NCI-H187 treated with DMSO at 0.1 percent for 48 hours (cell line): Measurements from ENCODE around the gene HS3ST2.
"Not testable (repeated sequence)": the region's sequence is repeated elsewhere in the genome, so short reads cannot be mapped to it uniquely, and the experiment has no call there.

ENCODE experiments used
- DNase-seq: peaks from one replicate; lab custom pipeline; 2025; lab: John Stamatoyannopoulos, UW

The HS3ST2 gene

GRCh38 chr16:22813223-22813947 is 577 bp upstream of the HS3ST2 start:
- no peak for DNase-seq

DNA sequence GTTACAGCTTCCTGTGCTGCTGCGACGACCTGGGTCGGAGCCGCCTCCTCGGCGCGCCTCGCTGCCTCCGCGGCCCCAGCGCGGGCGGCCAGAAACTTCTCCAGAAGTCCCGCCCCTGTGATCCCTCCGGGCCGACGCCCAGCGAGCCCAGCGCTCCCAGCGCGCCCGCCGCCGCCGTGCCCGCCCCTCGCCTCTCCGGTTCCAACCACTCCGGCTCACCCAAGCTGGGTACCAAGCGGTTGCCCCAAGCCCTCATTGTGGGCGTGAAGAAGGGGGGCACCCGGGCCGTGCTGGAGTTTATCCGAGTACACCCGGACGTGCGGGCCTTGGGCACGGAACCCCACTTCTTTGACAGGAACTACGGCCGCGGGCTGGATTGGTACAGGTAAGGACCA is 746 bp downstream of the HS3ST2 start:
- no peak for DNase-seq

- DNase-seq = no peak
Measured at GRCh38 chr16:22815863-22816262, 1.9 kb downstream of the HS3ST2 start.

DNA sequence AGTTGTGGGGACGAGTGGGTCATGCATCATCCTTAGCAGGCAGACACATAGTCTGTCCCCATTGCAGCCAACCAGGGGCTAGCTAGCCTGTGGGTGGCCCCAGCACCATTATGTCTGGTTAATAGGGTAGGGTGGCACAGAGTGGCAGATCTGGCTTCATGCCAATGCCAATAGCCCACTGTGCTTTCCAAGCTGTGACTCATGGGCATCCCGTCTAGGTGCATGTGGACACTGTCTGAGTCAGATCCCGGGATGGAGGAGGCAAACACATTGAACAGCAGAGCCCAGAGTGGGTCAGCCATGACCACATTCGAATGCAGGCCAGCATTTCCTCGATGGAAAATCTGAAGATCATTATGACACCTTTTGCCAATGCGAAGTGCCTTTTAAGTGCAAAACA is 2.5 kb downstream of the HS3ST2 start:
- no peak for DNase-seq

DNA sequence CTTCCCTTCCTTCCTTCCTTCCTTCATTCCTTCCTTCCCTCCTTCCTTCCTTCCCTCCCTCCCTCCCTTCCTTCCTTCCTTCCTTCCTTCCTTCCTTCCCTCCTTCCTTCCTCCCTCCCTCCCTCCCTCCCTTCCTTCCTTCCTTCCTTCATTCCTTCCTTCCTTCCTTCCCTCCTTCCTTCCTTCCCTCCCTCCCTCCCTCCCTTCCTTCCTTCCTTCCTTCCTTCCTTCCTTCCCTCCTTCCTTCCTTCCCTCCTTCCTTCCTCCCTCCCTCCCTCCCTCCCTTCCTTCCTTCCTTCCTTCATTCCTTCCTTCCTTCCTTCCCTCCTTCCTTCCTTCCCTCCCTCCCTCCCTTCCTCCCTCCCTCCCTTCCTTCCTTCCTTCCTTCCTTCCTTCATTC is 4.8 kb downstream of the HS3ST2 start:
- DNase-seq = not testable (repeated sequence)

- DNase-seq = no peak
Measured at GRCh38 chr16:22838681-22839080, 24.7 kb downstream of the HS3ST2 start.

GRCh38 chr16:22842031-22842430 is 28.1 kb downstream of the HS3ST2 start:
- not testable (repeated sequence) for DNase-seq

DNA sequence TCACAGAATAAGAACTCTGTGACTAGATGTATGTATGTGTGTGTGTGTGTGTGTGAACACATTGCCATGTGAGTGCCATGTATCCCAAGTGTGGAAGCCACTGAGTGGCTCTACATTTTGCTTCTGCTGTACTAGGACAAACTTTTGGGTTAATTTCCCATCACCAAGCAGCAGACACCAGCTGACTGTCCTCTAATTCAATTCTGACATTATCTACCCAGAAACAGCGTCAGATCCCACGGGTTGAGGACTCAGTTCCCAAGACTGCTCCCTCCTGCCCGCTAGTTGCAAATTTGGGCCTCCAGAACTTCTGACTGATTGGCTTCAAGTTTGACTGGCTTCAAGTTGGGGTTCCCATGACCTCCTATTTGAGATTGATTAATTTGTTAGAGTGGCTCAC is 29.2 kb downstream of the HS3ST2 start:
- no peak for DNase-seq

DNA sequence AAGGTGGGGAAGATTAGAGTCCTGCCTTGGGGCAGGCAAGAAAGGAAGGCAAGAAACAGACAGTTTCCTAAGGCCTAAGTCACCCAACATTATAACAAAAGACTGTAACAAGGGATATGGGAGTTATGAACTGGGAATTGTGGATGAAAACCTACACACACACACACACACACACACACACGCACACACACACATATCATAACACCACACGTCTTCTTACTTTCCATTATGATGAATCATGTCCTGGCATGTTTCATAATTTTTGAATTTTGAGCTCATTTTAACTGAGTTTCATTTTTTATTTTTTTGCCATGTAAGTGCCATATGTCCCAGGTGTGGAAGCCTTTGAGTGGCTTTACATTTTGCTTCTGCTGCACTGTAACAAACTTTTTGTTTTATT is 29.9 kb downstream of the HS3ST2 start:
- DNase-seq = no peak

- DNase-seq = no peak
Measured at GRCh38 chr16:22844416-22844815, 30.5 kb downstream of the HS3ST2 start.

DNA sequence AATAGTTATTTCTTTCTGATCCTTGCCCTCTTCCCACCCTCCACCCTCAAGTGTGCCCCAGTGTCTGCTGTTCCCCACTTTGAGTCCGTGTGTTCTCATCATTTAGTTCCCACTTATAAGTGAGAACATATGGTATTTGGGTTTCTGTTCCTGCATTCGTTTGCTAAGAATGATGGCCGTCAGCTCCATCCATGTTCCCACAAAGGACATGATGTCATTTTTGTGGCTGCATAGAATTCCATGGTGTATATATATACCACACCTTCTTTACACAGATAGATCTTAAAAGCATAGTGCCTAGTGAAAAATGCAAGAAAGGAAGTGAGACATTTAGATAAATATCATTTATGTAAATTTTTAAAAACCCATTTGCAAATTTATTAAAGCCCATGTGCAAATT is 33.1 kb downstream of the HS3ST2 start:
- no peak for DNase-seq

DNA sequence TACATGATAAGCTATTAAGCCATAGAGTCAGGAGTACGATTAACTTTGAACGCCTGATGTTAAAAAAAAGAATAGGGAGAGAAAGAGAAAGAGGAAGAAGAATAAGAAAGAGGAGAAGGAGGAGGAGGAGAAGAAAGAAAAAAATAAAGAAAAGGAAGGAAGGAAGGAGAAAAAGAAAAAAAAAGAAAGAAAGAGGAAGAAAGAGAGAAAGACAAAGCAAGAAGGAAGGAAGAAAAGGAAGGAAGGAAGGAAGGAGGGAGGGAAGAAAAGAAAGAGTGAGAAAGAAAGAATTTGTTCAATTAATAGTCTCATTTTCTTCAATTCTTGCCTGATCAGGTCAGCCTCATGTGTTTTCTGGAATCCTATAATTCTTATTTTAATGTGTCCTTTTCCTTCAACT is 33.7 kb downstream of the HS3ST2 start:
- DNase-seq = no peak

DNA sequence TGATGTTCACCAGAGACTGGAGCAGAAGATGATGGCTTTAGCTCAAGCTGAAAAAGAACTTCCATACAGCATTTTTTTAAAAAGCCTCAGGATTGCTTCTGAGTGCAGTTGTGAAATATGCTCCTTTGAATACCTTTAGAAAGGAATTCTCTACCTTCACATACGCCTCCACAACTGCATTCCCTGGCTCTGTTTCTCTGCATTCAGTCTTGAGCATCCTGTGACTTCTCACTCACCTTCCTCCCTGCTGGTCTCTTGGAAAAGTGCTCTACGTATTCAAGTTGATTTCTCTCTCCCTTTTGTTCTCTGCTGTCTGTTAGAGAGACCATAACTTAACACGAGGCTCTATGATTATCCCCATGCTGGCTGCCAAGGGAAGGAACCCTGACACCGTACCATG is 34.5 kb downstream of the HS3ST2 start:
- DNase-seq = no peak

DNA sequence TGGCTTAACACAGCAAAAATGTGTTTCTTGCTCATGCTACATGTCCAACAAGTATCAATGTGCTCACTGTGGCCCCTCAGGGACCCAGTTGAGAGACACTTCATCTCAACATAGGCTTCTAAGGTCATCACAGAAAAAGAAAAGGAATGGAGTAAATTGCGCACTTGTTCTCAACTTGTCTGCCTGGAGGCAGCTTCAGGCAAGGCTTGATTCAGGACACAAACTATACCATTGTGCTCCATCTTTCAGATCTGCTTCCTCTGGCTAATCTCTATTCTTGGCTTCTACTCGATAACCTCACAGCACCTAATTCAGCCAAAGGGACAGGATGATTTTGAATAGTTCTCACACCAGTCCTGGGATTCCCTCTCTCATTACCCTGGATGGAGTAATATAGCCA is 35.6 kb downstream of the HS3ST2 start:
- no peak for DNase-seq

- DNase-seq = no peak
Measured at GRCh38 chr16:22855231-22855630, 41.3 kb downstream of the HS3ST2 start.

GRCh38 chr16:22857296-22858025 is 43.5 kb downstream of the HS3ST2 start:
- DNase-seq = no peak

DNA sequence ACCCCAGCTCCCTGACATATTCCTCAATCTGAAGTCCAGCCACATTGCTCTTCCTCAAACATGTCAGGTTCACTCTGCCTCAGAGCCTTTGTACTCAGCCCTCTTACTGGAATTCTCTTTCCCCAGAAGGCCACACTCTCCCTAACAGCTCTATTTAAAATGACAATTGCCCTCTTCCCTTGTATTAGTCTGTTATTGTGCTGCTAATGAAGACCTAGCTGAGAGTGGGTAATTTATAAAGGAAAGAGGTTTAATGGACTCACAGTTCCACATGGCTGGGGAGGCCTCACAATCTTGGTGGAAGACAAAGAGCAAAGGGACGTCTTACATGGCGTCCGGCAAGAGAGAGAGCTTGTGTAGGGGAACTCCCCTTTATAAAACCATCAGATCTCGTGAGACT is 46.0 kb downstream of the HS3ST2 start:
- no peak for DNase-seq

GRCh38 chr16:22861580-22861979 is 47.6 kb downstream of the HS3ST2 start:
- DNase-seq = no peak

GRCh38 chr16:22862046-22862445 is 48.1 kb downstream of the HS3ST2 start:
- no peak for DNase-seq

- DNase-seq = no peak
Measured at GRCh38 chr16:22864375-22864774, 50.4 kb downstream of the HS3ST2 start.

GRCh38 chr16:22868593-22869224 is 54.7 kb downstream of the HS3ST2 start:
- DNase-seq = no peak

DNA sequence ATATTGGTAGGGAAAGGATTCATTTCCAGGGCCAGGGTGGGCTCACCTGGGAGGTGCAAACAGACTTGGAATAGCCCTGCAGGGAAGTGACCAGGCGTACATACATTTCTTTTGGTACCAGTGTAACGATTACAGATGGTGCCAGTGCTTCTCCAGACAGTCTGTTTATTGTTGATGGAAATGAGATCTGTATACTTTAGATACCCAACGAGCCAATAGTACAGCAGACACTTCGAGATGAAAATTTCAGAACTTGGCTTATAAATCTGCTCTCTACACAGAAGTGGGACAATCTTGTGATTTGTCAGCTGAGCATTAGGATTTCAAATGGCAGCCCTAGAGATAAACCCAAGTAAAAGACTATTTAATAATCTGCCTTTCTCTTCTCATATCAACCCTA is 57.9 kb downstream of the HS3ST2 start:
- no peak for DNase-seq

- no peak for DNase-seq
Measured at GRCh38 chr16:22874394-22874793, 60.4 kb downstream of the HS3ST2 start.
